K562 (cell line): ENCODE measurements around the gene SYNGR4. TPM values are rescaled to one million over a fixed set of nuclear protein-coding genes. Genes with fewer than 3 reads are reported as not detected.

Source experiments
- BCL6 ChIP-seq: fragments of 250-450 bp; sonication (Bioruptor Pico); IDR thresholded peaks from 2 replicates; pipeline ENCODE4 v1.4.0; 2020
- CCNT2 ChIP-seq: IDR thresholded peaks from 2 replicates; pipeline ENCODE4 v1.6.1; 2011; ENCODE audit warnings: borderline replicate concordance, low read depth, mild to moderate bottlenecking, moderate library complexity, mixed read lengths, low read length; ENCODE audit not compliant: insufficient read length; ENCODE audit errors: extremely low read depth
- CTBP1 ChIP-seq: fragments of 450-650 bp; IDR thresholded peaks from 2 replicates; pipeline ENCODE4 v1.6.1; 2016; ENCODE audit warnings: borderline replicate concordance
- ETV1 ChIP-seq: fragments of 450-650 bp; conservative IDR thresholded peaks from 2 replicates; pipeline ENCODE4 v1.6.1; 2016; ENCODE audit warnings: missing genetic modification characterization, control low read depth, low read depth, missing compliant biosample characterization
- ETV6 ChIP-seq, 3 experiments: fragments of 150-350 bp in 1 of 3; sonication (generic) in 1 of 3; formaldehyde crosslinking in 1 of 3; IDR thresholded peaks; 2 replicates each; pipeline versions ENCODE4 v1.6.1 to v1.8.0; 2014 to 2022; ENCODE audit warnings: borderline replicate concordance in 2 of 3, low read depth in 2 of 3, antibody characterized with exemption in 1 of 3, low read length in 1 of 3, mild to moderate bottlenecking in 1 of 3, missing genetic modification reagents in 1 of 3
- FOXP1 ChIP-seq: sonication (generic); formaldehyde crosslinking; IDR thresholded peaks from 2 replicates; pipeline ENCODE4 v1.8.0; 2022; ENCODE audit warnings: mild to moderate bottlenecking, missing genetic modification reagents
- HDGF ChIP-seq: fragments of 450-650 bp; IDR thresholded peaks from 2 replicates; pipeline ENCODE4 v1.6.1; 2016
- HINFP ChIP-seq: fragments of 450-650 bp; conservative IDR thresholded peaks from 2 replicates; pipeline ENCODE4 v1.6.1; 2016; ENCODE audit warnings: missing genetic modification characterization, low read depth, mild to moderate bottlenecking, control low read depth, missing compliant biosample characterization
- HSF4 ChIP-seq: fragments of 250-450 bp; sonication (Bioruptor Pico); IDR thresholded peaks from 2 replicates; pipeline ENCODE4 v2.1.2; 2022; ENCODE audit warnings: mild to moderate bottlenecking, moderate library complexity, borderline replicate concordance
- JUN ChIP-seq, 2 experiments: sonication (generic) in 1 of 2; formaldehyde crosslinking in 1 of 2; IDR thresholded peaks; 2 replicates each; pipeline versions ENCODE4 v1.6.1 to v1.8.0; 2012 to 2022; ENCODE audit warnings: borderline replicate concordance in 2 of 2, mild to moderate bottlenecking in 2 of 2, improper control_type of control experiment in 1 of 2, low read depth in 1 of 2, low read length in 1 of 2, missing genetic modification reagents in 1 of 2
- JUND ChIP-seq, 2 experiments: IDR thresholded peaks; 2 replicates in 1 of 2; 3 replicates in 1 of 2; pipeline ENCODE4 v1.6.1; 2011; ENCODE audit warnings: borderline replicate concordance in 2 of 2, low read depth in 2 of 2, low read length in 2 of 2, improper control_type of control experiment in 1 of 2, missing biosample characterization in 1 of 2, missing genetic modification characterization in 1 of 2, missing genetic modification reagents in 1 of 2
- MTA2 ChIP-seq: fragments of 450-650 bp; IDR thresholded peaks from 2 replicates; pipeline ENCODE4 v1.6.1; 2016; ENCODE audit warnings: low read depth
- NELFE ChIP-seq: IDR thresholded peaks from 2 replicates; pipeline ENCODE4 v1.6.1; 2011; ENCODE audit warnings: mild to moderate bottlenecking; ENCODE audit not compliant: insufficient read depth, insufficient read length
- PHF20 ChIP-seq: fragments of 450-650 bp; IDR thresholded peaks from 2 replicates; pipeline ENCODE4 v1.6.1; 2018; ENCODE audit not compliant: partially characterized antibody
- PREB ChIP-seq: sonication (generic); formaldehyde crosslinking; IDR thresholded peaks from 2 replicates; pipeline ENCODE4 v1.8.1; 2023; ENCODE audit warnings: mild to moderate bottlenecking, missing genetic modification reagents
- SMARCE1 ChIP-seq: fragments of 450-650 bp; IDR thresholded peaks from 2 replicates; pipeline ENCODE4 v1.7.1; 2016; ENCODE audit warnings: mild to moderate bottlenecking
- SRSF3 ChIP-seq: fragments of 200-400 bp; formaldehyde crosslinking; IDR thresholded peaks from 2 replicates; pipeline ENCODE4 v1.6.1; 2016; ENCODE audit warnings: mild to moderate bottlenecking, low read length, moderate library complexity; ENCODE audit not compliant: insufficient read depth
- STAT5A ChIP-seq: IDR thresholded peaks from 2 replicates; pipeline ENCODE4 v1.6.1; 2012; ENCODE audit warnings: low read length, inconsistent platforms, borderline replicate concordance
- TOE1 ChIP-seq, 2 experiments: fragments of 450-650 bp in 1 of 2; sonication (generic) in 1 of 2; formaldehyde crosslinking in 1 of 2; IDR thresholded peaks; 2 replicates each; pipeline versions ENCODE4 v1.7.1 to v1.8.0; 2016 to 2022; ENCODE audit warnings: borderline replicate concordance in 2 of 2, mild to moderate bottlenecking in 2 of 2, antibody characterized with exemption in 1 of 2, inconsistent platforms in 1 of 2, low read depth in 1 of 2, missing genetic modification reagents in 1 of 2, moderate library complexity in 1 of 2
- ZNF174 ChIP-seq: fragments of 250-450 bp; sonication (Bioruptor Pico); IDR thresholded peaks from 2 replicates; pipeline ENCODE4 v1.4.0; 2020; ENCODE audit warnings: mild to moderate bottlenecking
- ZNF224 ChIP-seq: sonication (generic); formaldehyde crosslinking; IDR thresholded peaks from 2 replicates; pipeline ENCODE4 v1.8.0; 2022; ENCODE audit warnings: mild to moderate bottlenecking, missing genetic modification reagents
- ZNF431 ChIP-seq: sonication (generic); formaldehyde crosslinking; IDR thresholded peaks from 2 replicates; pipeline ENCODE4 v1.8.0; 2022; ENCODE audit warnings: mild to moderate bottlenecking, missing genetic modification reagents
- ZNF561 ChIP-seq: fragments of 450-650 bp; formaldehyde crosslinking; conservative IDR thresholded peaks from 2 replicates; pipeline ENCODE4 v1.4.0; 2020; ENCODE audit warnings: mild to moderate bottlenecking, moderate library complexity
- ZNF830 ChIP-seq: fragments of 250-450 bp; sonication (Bioruptor Pico); IDR thresholded peaks from 2 replicates; pipeline ENCODE4 v1.5.0; 2021; ENCODE audit warnings: mild to moderate bottlenecking
- polyA plus RNA-seq, 8 experiments: library from polyadenylated mRNA; depleted of rRNA in 4 of 8; stranded (reverse) in 5 of 8; unstranded in 3 of 8; fragments of >200 nt; fragmentation: Nextera tagmentation in 2 of 8; fragmentation: Illumina TruSeq in 1 of 8; extraction: Ambion mirVana in 2 of 8; extraction: Trizol in 1 of 8; gene quantifications; 2 replicates each; pipeline versions ENCODE4 v1.2.1 to v1.2.3, GENCODE V29; 2011 to 2014; ENCODE audit warnings: inconsistent platforms in 1 of 8, missing spikeins in 1 of 8
- total RNA-seq, 7 experiments: library from RNA; depleted of rRNA in 6 of 7; stranded (reverse); fragments of >200 nt in 6 of 7; fragmentation: Illumina TruSeq in 2 of 7; extraction: Trizol in 2 of 7; gene quantifications; 2 replicates each; pipeline versions ENCODE4 v1.2.1 to v1.2.3, GENCODE V29; 2011 to 2021; ENCODE audit warnings: low replicate concordance in 1 of 7
- TF ChIP-seq, protein P1 (sequence below): sonication (generic); formaldehyde crosslinking; IDR thresholded peaks from 2 replicates; pipeline ENCODE4 v1.8.0; 2022; ENCODE audit warnings: mild to moderate bottlenecking, missing genetic modification reagents

Gene SYNGR4
- total and polyA plus RNA-seq, 9 of the 15 experiments (the other 6 are each of a cell fraction or from before 2014, with no cell fraction given) = 0.07 to 0.14 TPM; not detected in 7

- no peak for TF ChIP-seq JUND (IDR thresholded peaks at IDR 0.05; ENCODE audit: borderline replicate concordance, low read depth, low read length)
- 0 out of 3 replicates have a peak, but pooled peaks have one; percentile 8 for TF ChIP-seq JUND (tag; IDR thresholded peaks at IDR 0.05; ENCODE audit: borderline replicate concordance, low read depth, low read length)
- TF ChIP-seq HSF4 = no peak
- TF ChIP-seq JUN (IDR thresholded peaks at IDR 0.05; ENCODE audit: borderline replicate concordance, low read depth, low read length) = no peak
- TF ChIP-seq JUN (CRISPR knock-in tag; IDR thresholded peaks at IDR 0.05; ENCODE audit: borderline replicate concordance) = 0 out of 2 replicates have a peak, but pooled peaks have one; percentile 50
- peak; percentile 55; the same call in 1 of the 2 replicates for TF ChIP-seq TOE1 (IDR thresholded peaks at IDR 0.05; ENCODE audit: borderline replicate concordance)
- 0 out of 2 replicates have a peak, but pooled peaks have one; percentile 11 for TF ChIP-seq TOE1 (CRISPR knock-in tag; IDR thresholded peaks at IDR 0.05; ENCODE audit: borderline replicate concordance, low read depth)
- no peak for TF ChIP-seq ZNF224 (CRISPR knock-in tag)
- no peak for TF ChIP-seq ETV6 (IDR thresholded peaks at IDR 0.05; ENCODE audit: borderline replicate concordance in 1 of 2, low read depth in 2 of 2, low read length in 1 of 2)
- TF ChIP-seq ETV6 (CRISPR knock-in tag; IDR thresholded peaks at IDR 0.05; ENCODE audit: borderline replicate concordance) = no peak
- no peak for TF ChIP-seq CCNT2
- no peak for TF ChIP-seq ZNF561 (CRISPR knock-in tag)
- 0 out of 2 replicates have a peak, but pooled peaks have one; percentile 56 for TF ChIP-seq HDGF
- no peak for TF ChIP-seq HINFP (tag)
- TF ChIP-seq SMARCE1 = peak; percentile 49; the same call in 1 of the 2 replicates
- no peak for TF ChIP-seq PREB (CRISPR knock-in tag)
- TF ChIP-seq, protein P1, sequence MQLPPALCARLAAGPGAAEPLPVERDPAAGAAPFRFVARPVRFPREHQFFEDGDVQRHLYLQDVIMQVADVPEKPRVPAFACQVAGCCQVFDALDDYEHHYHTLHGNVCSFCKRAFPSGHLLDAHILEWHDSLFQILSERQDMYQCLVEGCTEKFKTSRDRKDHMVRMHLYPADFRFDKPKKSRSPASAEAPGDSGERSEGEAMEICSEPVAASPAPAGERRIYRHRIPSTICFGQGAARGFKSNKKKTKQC (CRISPR knock-in tag) = peak; percentile 35; the same call in 1 of the 2 replicates
- no peak for TF ChIP-seq BCL6 (CRISPR knock-in tag)
- 0 out of 2 replicates have a peak, but pooled peaks have one; percentile 54 for TF ChIP-seq SRSF3
- 0 out of 2 replicates have a peak, but pooled peaks have one; percentile 9 for TF ChIP-seq ETV1 (tag)
- peak; percentile 48; the same call in 1 of the 2 replicates for TF ChIP-seq ZNF431
- TF ChIP-seq STAT5A = no peak
- TF ChIP-seq ZNF830 (CRISPR knock-in tag) = 0 out of 2 replicates have a peak, but pooled peaks have one; percentile 64
- peak; percentile 26; the same call in 1 of the 2 replicates for TF ChIP-seq MTA2
- TF ChIP-seq PHF20 = peak; percentile 37
- TF ChIP-seq NELFE = no peak
- TF ChIP-seq FOXP1 (CRISPR knock-in tag) = 0 out of 2 replicates have a peak, but pooled peaks have one; percentile 8
- TF ChIP-seq ZNF174 (CRISPR knock-in tag) = no peak
- no peak for TF ChIP-seq CTBP1
These were observed 712 bp upstream of the SYNGR4 start (continued) for GRCh38 chr19:48363500-48363809.
